ENCODE measurements around the gene SP2. TPM values are rescaled to one million over a fixed set of nuclear protein-coding genes. Genes with fewer than 3 reads are reported as not detected.

The SP2 gene
- total RNA-seq, 1 experiment from 2014 or later: 25.6 TPM

DNA sequence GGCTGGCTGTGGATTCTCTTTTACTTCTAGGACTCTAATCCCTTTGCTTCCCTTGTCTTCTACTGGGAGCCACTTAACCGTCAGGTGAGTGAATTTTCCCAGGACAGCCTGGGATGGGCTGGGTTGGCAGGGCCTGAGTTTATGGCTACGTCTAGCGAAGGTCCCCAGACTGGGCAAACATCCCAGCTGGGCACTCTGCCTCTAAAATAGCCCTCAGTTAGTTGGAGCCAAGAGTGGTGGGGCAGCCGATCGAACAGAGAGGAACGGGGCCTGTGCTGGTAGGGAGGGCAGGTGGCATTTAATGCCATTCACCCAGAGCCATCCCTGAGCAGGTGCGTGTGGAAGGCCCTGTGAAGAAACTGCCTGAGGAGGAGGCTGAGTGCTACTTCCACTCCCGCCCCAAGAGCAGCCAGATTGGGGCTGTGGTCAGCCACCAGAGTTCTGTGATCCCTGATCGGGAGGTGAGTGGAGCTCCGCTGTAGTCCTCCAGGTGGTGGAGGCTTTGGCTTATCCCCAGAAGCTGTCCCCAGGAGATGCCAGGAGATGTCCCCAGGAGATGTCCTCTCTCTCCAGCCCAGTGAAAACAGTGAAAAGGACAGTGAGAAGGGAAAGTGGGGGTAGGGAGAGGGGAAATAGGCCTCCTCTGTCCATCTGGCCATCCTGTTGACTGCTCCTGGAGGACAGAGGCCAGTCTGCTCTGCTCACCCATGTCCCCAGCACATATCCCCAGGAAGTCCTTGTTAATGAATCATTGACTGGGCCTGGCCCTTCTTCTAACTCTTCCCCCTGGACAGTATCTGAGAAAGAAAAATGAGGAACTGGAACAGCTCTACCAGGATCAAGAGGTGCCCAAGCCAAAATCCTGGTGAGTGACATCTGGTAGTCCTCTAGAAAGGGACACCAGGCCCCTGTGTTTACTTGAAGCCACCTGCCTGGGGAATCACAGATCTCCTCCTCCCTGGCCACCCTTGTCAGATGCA lies 49.8 kb downstream of the SP2 start:
- no peak for DNase-seq (ENCODE audit: low read depth, low spot score)
- POLR2A ChIA-PET: interaction anchor here (0.5 kb wide), 1 partner anchor 70 kb away, joined by 9 read pairs; no protein-coding TSS in a partner anchor
- intact Hi-C loops (cut with micrococcal nuclease; ENCODE audit: unreplicated experiment): no loop called here

DNA sequence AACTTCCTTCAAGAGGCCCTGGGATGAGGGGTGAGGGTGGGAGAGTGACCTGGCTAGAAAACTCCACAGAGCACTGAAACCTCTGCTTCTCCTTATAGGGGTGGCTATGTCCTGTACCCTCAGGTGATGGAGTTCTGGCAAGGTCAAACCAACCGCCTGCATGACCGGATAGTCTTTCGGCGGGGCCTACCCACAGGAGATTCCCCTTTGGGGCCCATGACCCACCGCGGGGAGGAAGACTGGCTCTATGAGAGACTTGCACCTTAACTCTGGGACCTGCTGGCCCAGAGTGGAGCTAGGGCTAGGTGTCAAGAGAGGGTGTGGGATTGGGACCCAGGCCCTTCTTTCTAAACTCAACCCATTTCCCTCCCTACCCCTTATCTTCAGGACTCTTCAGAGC lies 50.5 kb downstream of the SP2 start:
- TF ChIP-seq TCF7L2 (IDR thresholded peaks at IDR 0.05; ENCODE audit: low read depth, low read length): no peak
- TF ChIP-seq SIN3A (IDR thresholded peaks at IDR 0.05; ENCODE audit: borderline replicate concordance, insufficient read depth, low read depth, low read length): no peak
- TF ChIP-seq POLR2AphosphoS5 (IDR thresholded peaks at IDR 0.05; ENCODE audit: low read depth, low read length): no peak
- TF ChIP-seq, protein P1, sequence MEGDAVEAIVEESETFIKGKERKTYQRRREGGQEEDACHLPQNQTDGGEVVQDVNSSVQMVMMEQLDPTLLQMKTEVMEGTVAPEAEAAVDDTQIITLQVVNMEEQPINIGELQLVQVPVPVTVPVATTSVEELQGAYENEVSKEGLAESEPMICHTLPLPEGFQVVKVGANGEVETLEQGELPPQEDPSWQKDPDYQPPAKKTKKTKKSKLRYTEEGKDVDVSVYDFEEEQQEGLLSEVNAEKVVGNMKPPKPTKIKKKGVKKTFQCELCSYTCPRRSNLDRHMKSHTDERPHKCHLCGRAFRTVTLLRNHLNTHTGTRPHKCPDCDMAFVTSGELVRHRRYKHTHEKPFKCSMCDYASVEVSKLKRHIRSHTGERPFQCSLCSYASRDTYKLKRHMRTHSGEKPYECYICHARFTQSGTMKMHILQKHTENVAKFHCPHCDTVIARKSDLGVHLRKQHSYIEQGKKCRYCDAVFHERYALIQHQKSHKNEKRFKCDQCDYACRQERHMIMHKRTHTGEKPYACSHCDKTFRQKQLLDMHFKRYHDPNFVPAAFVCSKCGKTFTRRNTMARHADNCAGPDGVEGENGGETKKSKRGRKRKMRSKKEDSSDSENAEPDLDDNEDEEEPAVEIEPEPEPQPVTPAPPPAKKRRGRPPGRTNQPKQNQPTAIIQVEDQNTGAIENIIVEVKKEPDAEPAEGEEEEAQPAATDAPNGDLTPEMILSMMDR (IDR thresholded peaks at IDR 0.05): no peak
- TF ChIP-seq, protein P2, sequence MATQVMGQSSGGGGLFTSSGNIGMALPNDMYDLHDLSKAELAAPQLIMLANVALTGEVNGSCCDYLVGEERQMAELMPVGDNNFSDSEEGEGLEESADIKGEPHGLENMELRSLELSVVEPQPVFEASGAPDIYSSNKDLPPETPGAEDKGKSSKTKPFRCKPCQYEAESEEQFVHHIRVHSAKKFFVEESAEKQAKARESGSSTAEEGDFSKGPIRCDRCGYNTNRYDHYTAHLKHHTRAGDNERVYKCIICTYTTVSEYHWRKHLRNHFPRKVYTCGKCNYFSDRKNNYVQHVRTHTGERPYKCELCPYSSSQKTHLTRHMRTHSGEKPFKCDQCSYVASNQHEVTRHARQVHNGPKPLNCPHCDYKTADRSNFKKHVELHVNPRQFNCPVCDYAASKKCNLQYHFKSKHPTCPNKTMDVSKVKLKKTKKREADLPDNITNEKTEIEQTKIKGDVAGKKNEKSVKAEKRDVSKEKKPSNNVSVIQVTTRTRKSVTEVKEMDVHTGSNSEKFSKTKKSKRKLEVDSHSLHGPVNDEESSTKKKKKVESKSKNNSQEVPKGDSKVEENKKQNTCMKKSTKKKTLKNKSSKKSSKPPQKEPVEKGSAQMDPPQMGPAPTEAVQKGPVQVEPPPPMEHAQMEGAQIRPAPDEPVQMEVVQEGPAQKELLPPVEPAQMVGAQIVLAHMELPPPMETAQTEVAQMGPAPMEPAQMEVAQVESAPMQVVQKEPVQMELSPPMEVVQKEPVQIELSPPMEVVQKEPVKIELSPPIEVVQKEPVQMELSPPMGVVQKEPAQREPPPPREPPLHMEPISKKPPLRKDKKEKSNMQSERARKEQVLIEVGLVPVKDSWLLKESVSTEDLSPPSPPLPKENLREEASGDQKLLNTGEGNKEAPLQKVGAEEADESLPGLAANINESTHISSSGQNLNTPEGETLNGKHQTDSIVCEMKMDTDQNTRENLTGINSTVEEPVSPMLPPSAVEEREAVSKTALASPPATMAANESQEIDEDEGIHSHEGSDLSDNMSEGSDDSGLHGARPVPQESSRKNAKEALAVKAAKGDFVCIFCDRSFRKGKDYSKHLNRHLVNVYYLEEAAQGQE (IDR thresholded peaks at IDR 0.05; ENCODE audit: insufficient read depth in 1 of 2, low read depth in 2 of 2, low read length in 1 of 2): no peak
- Histone ChIP-seq H3K4me1 (ENCODE audit: control insufficient read depth, insufficient read depth, low read length) (peaks cover 20% of the 10 kb centered on the region), H3K9me3 (ENCODE audit: control insufficient read depth, insufficient read depth, low read depth, low read length) (no peaks in the 10 kb centered on the region), H3K4me3 (ENCODE audit: low read depth in 2 of 2, low read length in 2 of 2) (no peak overlapping the region), H3K27ac (ENCODE audit: low read length) (no peak overlapping the region), H3K36me3 (ENCODE audit: control insufficient read depth, insufficient read depth, low read length) (no peaks in the 10 kb centered on the region; the same call in 1 of the 2 replicates), H3K27me3 (ENCODE audit: control insufficient read depth, insufficient read depth, low read length) (no peaks in the 10 kb centered on the region)
- intact Hi-C loops (cut with micrococcal nuclease; ENCODE audit: unreplicated experiment) (no loop called here), in situ Hi-C loops (cut with HindIII; ENCODE audit: low pct_unique_long_range_greater_than_20kb, low sequenced_read_pairs) (no loop called here)
- no TSS peak for BruUV-seq (replicated peaks)
- ChIA-PET POLR2A (interaction anchor here (0.5 to 0.7 kb wide), 3 partner anchors 21 to 67 kb away, joined by 3 to 7 read pairs (median 3); no protein-coding TSS in a partner anchor), CTCF (interaction anchor here (0.6 to 1.4 kb wide), 7 partner anchors 10 to 104 kb away, joined by 3 to 19 read pairs (median 5); partner anchors contain the start of gene CDK5RAP3)
- DNase-seq (ENCODE audit: low read depth, low spot score): no peak
- ATAC-seq: no peak

More for the DNA sequence above, 49.8 kb downstream of the SP2 start:
- H3K9me3 ChIP-seq (ENCODE audit: control insufficient read depth, insufficient read depth, low read depth, low read length): no peaks in the 10 kb centered on the region
- in situ Hi-C loops (cut with HindIII; ENCODE audit: low pct_unique_long_range_greater_than_20kb, low sequenced_read_pairs): no loop called here
- no peak overlapping the region for H3K27ac ChIP-seq (ENCODE audit: low read length)
- CTCF ChIA-PET: interaction anchor here (0.6 to 1.0 kb wide), 2 partner anchors 22 to 25 kb away, joined by 3 to 6 read pairs; partner anchors contain the start of gene CDK5RAP3
- no peak overlapping the region for H3K4me3 ChIP-seq (ENCODE audit: low read depth in 2 of 2, low read length in 2 of 2)
- no peaks in the 10 kb centered on the region; the same call in 1 of the 2 replicates for H3K36me3 ChIP-seq (ENCODE audit: control insufficient read depth, insufficient read depth, low read length)
- TF ChIP-seq, protein P2 (IDR thresholded peaks at IDR 0.05; ENCODE audit: insufficient read depth in 1 of 2, low read depth in 2 of 2, low read length in 1 of 2): no peak
- TF ChIP-seq TCF7L2 (IDR thresholded peaks at IDR 0.05; ENCODE audit: low read depth, low read length): no peak
- no peak for TF ChIP-seq SIN3A (IDR thresholded peaks at IDR 0.05; ENCODE audit: borderline replicate concordance, insufficient read depth, low read depth, low read length)
- no peak for TF ChIP-seq POLR2AphosphoS5 (IDR thresholded peaks at IDR 0.05; ENCODE audit: low read depth, low read length)
- TF ChIP-seq, protein P1 (IDR thresholded peaks at IDR 0.05): no peak
- H3K4me1 ChIP-seq (ENCODE audit: control insufficient read depth, insufficient read depth, low read length): peaks cover 20% of the 10 kb centered on the region
- ATAC-seq: no peak
- no peaks in the 10 kb centered on the region for H3K27me3 ChIP-seq (ENCODE audit: control insufficient read depth, insufficient read depth, low read length)
- no TSS peak for BruUV-seq (replicated peaks)
